B cell (primary cell): ENCODE results near the gene WRNIP1. TPM values are rescaled to one million over a fixed set of nuclear protein-coding genes. Genes with fewer than 3 reads are reported as not detected.

Experiments used
- ATAC-seq: fragments of 200-7000 bp; cut with Tn5 transposase; one replicate; pipeline ENCODE4 v1.10.0; 2021; ENCODE audit warnings: low read depth, mild to moderate bottlenecking, moderate number of reproducible peaks, moderate library complexity
- CTCF ChIA-PET: fragments of 350-600 bp; sonication (Branson Sonifier 250); formaldehyde crosslinking; loops from one replicate; lab custom pipeline; 2021; ENCODE audit warnings: antibody characterized with exemption, inconsistent platforms; lab: Charles Lee
- POLR2A ChIA-PET: fragments of 350-600 bp; sonication (Branson Sonifier 250); formaldehyde crosslinking; loops from one replicate; lab custom pipeline; 2021; ENCODE audit warnings: antibody characterized with exemption; lab: Charles Lee
- DNase-seq: peaks from one replicate; pipeline ENCODE4 v3.0.0; 2013
- H2AFZ ChIP-seq: 2 replicates; pipeline ENCODE4 v1.6.1; 2012; ENCODE audit warnings: mild to moderate bottlenecking, low read depth, low read length; ENCODE audit not compliant: insufficient read depth, poor library complexity, severe bottlenecking
- H3K27ac ChIP-seq, 2 donors: 1 replicate in 1 of 2; 2 replicates in 1 of 2; pipeline ENCODE4 v1.5.1; 2012 to 2013; ENCODE audit warnings: low read length in 2 of 2, mild to moderate bottlenecking in 2 of 2, moderate library complexity in 1 of 2
- H3K27me3 ChIP-seq, 4 experiments: fragments of 200-600 bp in 1 of 4; sonication (generic) in 1 of 4; replicated peaks in 1 of 4; 1 replicate in 2 of 4; 2 replicates in 2 of 4; pipeline versions ENCODE4 v1.6.1 to v1.7.0; 2013 to 2016; ENCODE audit warnings: low read length in 3 of 4, mild to moderate bottlenecking in 2 of 4, mixed read lengths in 1 of 4, moderate library complexity in 1 of 4; ENCODE audit not compliant: insufficient read depth in 4 of 4, control insufficient read depth in 3 of 4; ENCODE audit errors: control extremely low read depth in 1 of 4
- H3K36me3 ChIP-seq, 2 experiments: replicated peaks in 1 of 2; 1 replicate in 1 of 2; 2 replicates in 1 of 2; pipeline versions ENCODE4 v1.6.1 to v1.7.1; 2013; ENCODE audit warnings: low read length in 1 of 2; ENCODE audit not compliant: insufficient read depth in 2 of 2, control insufficient read depth in 1 of 2; ENCODE audit errors: control extremely low read depth in 1 of 2, extremely low read depth in 1 of 2
- H3K4me1 ChIP-seq, 2 donors: fragments of 200-600 bp in 1 of 2; sonication (generic) in 1 of 2; 1 replicate in 1 of 2; 2 replicates in 1 of 2; pipeline versions ENCODE4 v1.5.1 to v1.6.1; 2013 to 2017; ENCODE audit warnings: low read length in 2 of 2; ENCODE audit not compliant: control insufficient read depth in 2 of 2, insufficient read depth in 2 of 2
- H3K4me2 ChIP-seq: replicated peaks from 2 replicates; pipeline ENCODE3; 2012; ENCODE audit warnings: mild to moderate bottlenecking, low read depth, low read length; ENCODE audit not compliant: poor library complexity, severe bottlenecking
- H3K4me3 ChIP-seq, 5 experiments: fragments of 200-600 bp in 1 of 5; sonication (generic) in 1 of 5; 1 replicate in 3 of 5; 2 replicates in 2 of 5; pipeline versions ENCODE4 v1.5.1 to v1.7.0; 2011 to 2016; ENCODE audit warnings: low read length in 4 of 5, mild to moderate bottlenecking in 4 of 5, low read depth in 2 of 5, control low read depth in 1 of 5, moderate library complexity in 1 of 5; ENCODE audit not compliant: insufficient read depth in 1 of 5; ENCODE audit errors: control extremely low read depth in 1 of 5, extremely low read depth in 1 of 5
- H3K79me2 ChIP-seq: fragments of 200-600 bp; sonication (generic); one replicate; pipeline ENCODE4 v1.6.0; 2016; ENCODE audit warnings: low read length; ENCODE audit not compliant: control insufficient read depth, insufficient read depth
- H3K9ac ChIP-seq: fragments of 200-600 bp; sonication (generic); 2 replicates; pipeline ENCODE4 v1.6.1; 2017; ENCODE audit warnings: mild to moderate bottlenecking, low read length, moderate library complexity
- H3K9me3 ChIP-seq, 3 donors: one replicate each; pipeline versions ENCODE4 v1.6.1 to v1.7.1; 2013; ENCODE audit warnings: low read length in 2 of 3; ENCODE audit not compliant: control insufficient read depth in 2 of 3, insufficient read depth in 1 of 3; ENCODE audit errors: control extremely low read depth in 1 of 3
- H4K20me1 ChIP-seq: 2 replicates; pipeline ENCODE4 v1.6.0; 2012; ENCODE audit warnings: mild to moderate bottlenecking, low read length; ENCODE audit not compliant: insufficient read depth, control insufficient read depth, poor library complexity, severe bottlenecking
- H3K27ac Mint-ChIP-seq: one replicate; pipeline ENCODE4 v1.8.0; 2021; ENCODE audit warnings: mixed read lengths
- H3K27me3 Mint-ChIP-seq: one replicate; pipeline ENCODE4 v1.8.0; 2021; ENCODE audit warnings: mixed read lengths
- H3K4me1 Mint-ChIP-seq: one replicate; pipeline ENCODE4 v1.8.0; 2021; ENCODE audit warnings: mixed read lengths
- H3K4me3 Mint-ChIP-seq: one replicate; pipeline ENCODE4 v1.8.0; 2021; ENCODE audit warnings: mixed read lengths
- H3K9me3 Mint-ChIP-seq: one replicate; pipeline ENCODE4 v1.8.0; 2022; ENCODE audit warnings: mixed read lengths; ENCODE audit not compliant: insufficient read depth
- CTCF ChIP-seq: fragments of 200-600 bp; IDR thresholded peaks from one replicate; pipeline ENCODE4 v1.8.0; 2022; ENCODE audit warnings: antibody characterized with exemption, mild to moderate bottlenecking
- EZH2 ChIP-seq: IDR thresholded peaks from 2 replicates; pipeline ENCODE4 v1.6.1; 2012; ENCODE audit warnings: borderline replicate concordance, low read depth, mild to moderate bottlenecking, moderate library complexity, low read length; ENCODE audit not compliant: insufficient read depth, poor library complexity, severe bottlenecking
- WGBS: methylation state at CpG from one replicate; pipeline ENCODE4 v1.1.5; 2013; ENCODE audit warnings: missing lambda C conversion rate; ENCODE audit not compliant: insufficient coverage; 5-methylcytosine and 5-hydroxymethylcytosine counted together
- intact Hi-C: fragments of 100-400 bp; cut with micrococcal nuclease; formaldehyde crosslinking; loops from one replicate; pipeline ENCODE4 v1.10.0; 2022
- polyA plus RNA-seq: library from polyadenylated mRNA; depleted of rRNA; stranded (reverse); fragments of >200 nt; gene quantifications from 2 replicates; pipeline ENCODE4 v1.2.3, GENCODE V29; 2012
- total RNA-seq, 2 donors: library from RNA; stranded (reverse); fragments of 120-200 nt in 1 of 2; gene quantifications; 1 replicate in 1 of 2; 2 replicates in 1 of 2; pipeline versions ENCODE4 v1.2.3 to v1.2.4, GENCODE V29; 2013 to 2022

WRNIP1 gene
- total and polyA plus RNA-seq, 2 donors (not counting 1 experiment from before 2014, with no cell fraction given) = 32.6 to 35.2 TPM

DNA sequence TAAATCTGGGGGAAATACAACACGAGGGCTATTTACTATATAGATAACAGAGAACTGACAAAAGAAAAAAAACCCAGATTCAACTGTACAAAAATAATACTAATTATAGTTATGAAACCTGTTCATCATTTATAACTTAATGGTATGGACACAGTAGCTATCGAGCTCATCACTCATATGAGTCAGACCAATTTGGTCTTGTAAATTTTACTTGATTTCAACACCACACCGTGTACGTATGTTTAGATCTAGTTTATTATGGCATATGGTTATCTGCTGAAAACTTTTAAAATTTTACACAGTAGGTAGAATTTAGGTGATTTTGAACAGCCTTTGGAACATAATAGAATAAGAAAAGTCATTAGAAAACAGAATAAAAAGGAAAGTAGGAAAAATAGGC, 19.9 kb upstream of the WRNIP1 start:
- peaks cover 0 to 1% (median 0%) of the 10 kb centered on the region in 4 experiments for H3K27me3 ChIP-seq
- H2AFZ ChIP-seq = no peak overlapping the region
- H3K4me1 Mint-ChIP-seq = peaks cover 3% of the 10 kb centered on the region
- TF ChIP-seq CTCF = no peak
- TF ChIP-seq EZH2 = no peak
- H3K4me1 ChIP-seq = no peaks in the 10 kb centered on the region
- POLR2A ChIA-PET = no interaction called here
- no peak overlapping the region for H3K27ac ChIP-seq
- H3K4me2 ChIP-seq = no peak overlapping the region
- no peak overlapping the region for H3K4me3 Mint-ChIP-seq
- no peaks in the 10 kb centered on the region for H3K36me3 ChIP-seq
- no peaks in the 10 kb centered on the region for H4K20me1 ChIP-seq
- ATAC-seq (no peak), DNase-seq (no peak)
- H3K27me3 Mint-ChIP-seq = peaks cover 11% of the 10 kb centered on the region
- no peaks in the 10 kb centered on the region for H3K9me3 Mint-ChIP-seq
- H3K4me3 ChIP-seq = no peak overlapping the region
- no peaks in the 10 kb centered on the region for H3K9me3 ChIP-seq
- H3K9ac ChIP-seq = no peak overlapping the region
- intact Hi-C loops = no loop called here
- no peaks in the 10 kb centered on the region for H3K79me2 ChIP-seq
- WGBS = no CpG with 5 or more reads among the region's 4 CpGs
- CTCF ChIA-PET = interaction anchor here (0.7 kb wide), 1 partner anchor 221 kb away, joined by 3 read pairs; no protein-coding TSS in a partner anchor
- H3K27ac Mint-ChIP-seq = no peak overlapping the region

DNA sequence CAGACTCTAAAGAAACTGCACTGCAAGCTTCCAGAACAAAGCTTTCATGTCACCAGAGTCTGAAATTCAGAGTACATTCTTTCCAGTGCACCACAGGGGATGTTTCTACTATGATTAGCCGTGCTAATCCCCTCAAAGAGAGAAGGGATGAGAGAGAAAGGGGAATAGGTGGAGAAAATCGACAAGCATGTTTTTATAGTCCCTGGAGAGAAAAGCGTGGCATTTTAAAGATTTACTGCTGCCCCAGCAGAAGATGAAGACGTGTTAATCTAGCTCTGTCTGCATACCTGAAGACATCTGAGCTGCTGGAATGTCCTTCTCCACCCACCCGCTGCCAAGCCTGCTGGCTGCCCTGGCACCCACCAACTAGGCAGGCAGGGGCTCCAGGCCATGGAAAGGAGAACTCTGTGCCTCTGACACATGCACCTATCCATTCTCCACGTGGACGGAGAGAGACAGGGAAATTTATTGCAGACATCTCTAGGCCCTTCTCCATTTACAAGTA, 18.6 kb upstream of the WRNIP1 start:
- DNase-seq (no peak), ATAC-seq (no peak)
- POLR2A ChIA-PET = no interaction called here
- no peak overlapping the region for H3K9ac ChIP-seq
- no peak overlapping the region for H3K27ac ChIP-seq
- H3K4me3 Mint-ChIP-seq = no peak overlapping the region
- no peak overlapping the region for H3K27ac Mint-ChIP-seq
- H3K27me3 Mint-ChIP-seq = peaks cover 21% of the 10 kb centered on the region
- no peaks in the 10 kb centered on the region for H3K4me1 ChIP-seq
- no peak overlapping the region for H3K4me3 ChIP-seq
- intact Hi-C loops = no loop called here
- H3K4me1 Mint-ChIP-seq = peaks cover 3% of the 10 kb centered on the region
- WGBS = 86% methylated on average over 7 of the region's 7 CpGs
- no peak overlapping the region for H3K4me2 ChIP-seq
- H3K9me3 ChIP-seq = no peaks in the 10 kb centered on the region
- peaks cover 0 to 15% (median 8%) of the 10 kb centered on the region in 4 experiments for H3K27me3 ChIP-seq
- H3K79me2 ChIP-seq = no peaks in the 10 kb centered on the region
- no peaks in the 10 kb centered on the region for H3K9me3 Mint-ChIP-seq
- CTCF ChIA-PET = interaction anchor here (0.8 to 2.6 kb wide), 3 partner anchors 14 to 112 kb away, joined by 3 to 9 read pairs (median 3); no protein-coding TSS in a partner anchor
- no peaks in the 10 kb centered on the region for H3K36me3 ChIP-seq
- H2AFZ ChIP-seq = no peak overlapping the region
- no peaks in the 10 kb centered on the region for H4K20me1 ChIP-seq
- TF ChIP-seq CTCF = no peak
- TF ChIP-seq EZH2 = no peak
